Prostate gland (tissue), 2 donors: ENCODE data around the gene TRPC4. TPM values are rescaled to one million over a fixed set of nuclear protein-coding genes. Genes with fewer than 3 reads are reported as not detected.

ENCODE experiments used
- DNase-seq: peaks from one replicate; pipeline ENCODE4 v3.0.0-alpha.2; 2019; ENCODE audit warnings: low spot score
- H3K27ac ChIP-seq, 2 donors: fragments of 200-600 bp; sonication (generic); 2 replicates each; pipeline ENCODE4 v1.5.1; 2017 to 2019
- H3K27me3 ChIP-seq: fragments of 200-600 bp; sonication (generic); replicated peaks from 2 replicates; pipeline ENCODE4 v1.5.1; 2019; ENCODE audit not compliant: insufficient read depth
- H3K36me3 ChIP-seq, 2 donors: fragments of 200-600 bp; sonication (generic); 1 replicate in 1 of 2; 2 replicates in 1 of 2; pipeline versions ENCODE4 v1.5.1 to v1.8.1; 2017 to 2019
- H3K4me1 ChIP-seq: fragments of 200-600 bp; sonication (generic); replicated peaks from 2 replicates; pipeline ENCODE4 v1.5.1; 2019
- H3K4me3 ChIP-seq, 2 donors: fragments of 200-600 bp; sonication (generic); 2 replicates each; pipeline ENCODE4 v1.5.1; 2017 to 2019
- H3K9me3 ChIP-seq: fragments of 200-600 bp; sonication (generic); 2 replicates; pipeline ENCODE4 v1.5.1; 2017
- POLR2A ChIP-seq: fragments of 450-650 bp; IDR thresholded peaks from one replicate; pipeline ENCODE4 v1.6.1; 2016; ENCODE audit warnings: antibody characterized with exemption, mild to moderate bottlenecking
- POLR2AphosphoS5 ChIP-seq: sonication (generic); formaldehyde crosslinking; IDR thresholded peaks from one replicate; pipeline ENCODE4 v1.6.1; 2017; ENCODE audit warnings: antibody characterized with exemption
- WGBS: methylation state at CpG from one replicate; pipeline ENCODE4 v1.1.5; 2018; 5-methylcytosine and 5-hydroxymethylcytosine counted together
- intact Hi-C: fragments of 100-400 bp; cut with DNase I; formaldehyde crosslinking; loops from one replicate; pipeline ENCODE4 v1.14.2; 2022
- total RNA-seq, 2 donors: library from RNA; depleted of rRNA; stranded (reverse); fragments of >200 nt; gene quantifications; one replicate each; pipeline ENCODE4 v1.1.0, GENCODE V29; 2016
- TF ChIP-seq, protein P1 (sequence below), 4 experiments: fragments of 200-600 bp in 2 of 4; fragments of 450-650 bp in 2 of 4; sonication (generic) in 2 of 4; IDR thresholded peaks; 1 replicate in 3 of 4; 2 replicates in 1 of 4; pipeline ENCODE4 v1.5.1; 2016 to 2019; ENCODE audit warnings: antibody characterized with exemption in 4 of 4, mild to moderate bottlenecking in 2 of 4, moderate library complexity in 2 of 4

Gene TRPC4
- total RNA-seq, 2 donors from 2014 or later, result 2.4 to 4.0 TPM

DNA sequence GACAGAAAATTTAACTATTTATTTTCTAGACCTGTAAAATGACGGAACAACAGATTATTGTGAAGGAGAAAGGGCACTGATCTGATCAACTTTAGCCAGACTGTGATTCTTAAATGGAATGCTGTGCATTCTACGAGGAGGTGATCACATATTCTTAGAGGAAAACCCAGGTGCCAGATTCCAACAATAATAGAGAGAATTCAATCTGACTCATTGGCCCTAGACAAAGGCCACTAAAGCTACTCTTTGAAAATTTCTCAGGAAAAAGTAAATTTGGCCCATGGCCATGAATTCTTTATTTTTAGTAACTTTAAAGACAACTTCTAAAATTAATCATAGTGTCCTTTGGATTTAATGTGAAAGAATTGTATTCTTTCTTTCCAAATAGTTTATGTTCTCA is 212.4 kb downstream of the TRPC4 start:
- TF ChIP-seq POLR2A, result no peak
- TF ChIP-seq, protein P1, sequence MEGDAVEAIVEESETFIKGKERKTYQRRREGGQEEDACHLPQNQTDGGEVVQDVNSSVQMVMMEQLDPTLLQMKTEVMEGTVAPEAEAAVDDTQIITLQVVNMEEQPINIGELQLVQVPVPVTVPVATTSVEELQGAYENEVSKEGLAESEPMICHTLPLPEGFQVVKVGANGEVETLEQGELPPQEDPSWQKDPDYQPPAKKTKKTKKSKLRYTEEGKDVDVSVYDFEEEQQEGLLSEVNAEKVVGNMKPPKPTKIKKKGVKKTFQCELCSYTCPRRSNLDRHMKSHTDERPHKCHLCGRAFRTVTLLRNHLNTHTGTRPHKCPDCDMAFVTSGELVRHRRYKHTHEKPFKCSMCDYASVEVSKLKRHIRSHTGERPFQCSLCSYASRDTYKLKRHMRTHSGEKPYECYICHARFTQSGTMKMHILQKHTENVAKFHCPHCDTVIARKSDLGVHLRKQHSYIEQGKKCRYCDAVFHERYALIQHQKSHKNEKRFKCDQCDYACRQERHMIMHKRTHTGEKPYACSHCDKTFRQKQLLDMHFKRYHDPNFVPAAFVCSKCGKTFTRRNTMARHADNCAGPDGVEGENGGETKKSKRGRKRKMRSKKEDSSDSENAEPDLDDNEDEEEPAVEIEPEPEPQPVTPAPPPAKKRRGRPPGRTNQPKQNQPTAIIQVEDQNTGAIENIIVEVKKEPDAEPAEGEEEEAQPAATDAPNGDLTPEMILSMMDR (IDR thresholded peaks at IDR 0.05), result no peak
- TF ChIP-seq POLR2AphosphoS5, result no peak
- Histone ChIP-seq H3K27ac (no peak overlapping the region), H3K4me3 (no peak overlapping the region), H3K36me3 (no peaks in the 10 kb centered on the region), H3K9me3 (no peaks in the 10 kb centered on the region), H3K27me3 (no peaks in the 10 kb centered on the region), H3K4me1 (no peaks in the 10 kb centered on the region)
- intact Hi-C loops, result no loop called here
- no peak for DNase-seq
- 56% methylated on average over 2 of the region's 2 CpGs for WGBS

DNA sequence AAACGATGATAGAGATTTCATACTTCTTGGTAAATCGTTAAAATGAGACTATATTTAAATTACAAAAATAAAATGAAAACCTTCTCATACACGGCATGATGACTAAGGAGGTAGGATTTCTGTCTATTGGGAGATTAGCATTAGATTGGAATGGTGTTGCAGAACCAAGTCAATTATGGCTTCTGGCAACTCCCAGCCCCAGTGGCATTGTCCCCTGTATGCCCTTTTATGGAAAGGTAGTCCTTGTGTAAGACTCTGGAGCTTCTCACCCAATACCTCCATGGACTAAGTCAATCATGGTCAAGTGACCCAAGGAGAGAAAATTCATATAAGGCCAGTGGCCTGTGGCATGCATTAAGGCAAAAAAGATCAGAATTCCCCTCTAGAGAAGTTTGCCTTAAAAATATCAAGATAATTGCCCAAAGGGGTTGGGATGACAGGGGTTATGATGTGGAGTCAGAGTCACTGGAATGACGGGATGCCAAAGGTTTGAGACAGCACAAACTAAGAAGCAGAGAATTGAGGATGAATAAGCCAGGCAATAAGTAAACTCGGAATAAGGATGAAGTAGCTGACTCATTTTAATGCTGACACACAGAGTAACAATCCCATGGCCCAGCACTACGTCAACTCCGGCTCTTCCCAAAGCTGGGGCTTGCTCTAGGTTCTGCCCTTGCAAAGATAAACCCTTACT is 213.2 kb downstream of the TRPC4 start:
- TF ChIP-seq POLR2AphosphoS5 (no peak), POLR2A (no peak)
- TF ChIP-seq, protein P1 (IDR thresholded peaks at IDR 0.05), result no peak
- H3K27ac ChIP-seq, result no peak overlapping the region

DNA sequence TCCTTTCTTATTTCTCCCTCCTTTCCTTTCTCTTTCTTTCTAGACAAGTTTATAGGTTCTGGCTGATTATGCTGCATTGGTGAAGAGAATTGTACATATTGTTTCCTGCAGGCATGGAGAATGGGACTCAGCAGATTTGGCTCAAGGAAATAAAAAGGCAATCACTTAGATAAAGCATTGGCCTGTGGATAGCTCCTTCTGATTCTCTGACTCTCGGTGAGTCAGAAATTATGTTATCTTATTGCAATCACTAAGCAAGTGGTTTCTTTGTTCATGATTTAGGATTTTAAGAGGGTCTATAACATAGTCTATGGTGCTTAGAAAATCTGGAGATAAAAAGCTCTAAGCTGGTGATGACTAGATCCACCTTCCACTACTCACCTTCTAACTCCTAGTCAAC is 217.0 kb downstream of the TRPC4 start:
- no peak for DNase-seq
- Histone ChIP-seq H3K27me3 (no peaks in the 10 kb centered on the region), H3K4me3 (no peak overlapping the region), H3K4me1 (no peaks in the 10 kb centered on the region), H3K9me3 (no peaks in the 10 kb centered on the region), H3K36me3 (no peaks in the 10 kb centered on the region), H3K27ac (no peak overlapping the region)
- TF ChIP-seq POLR2A (no peak), POLR2AphosphoS5 (no peak)
- TF ChIP-seq, protein P1 (IDR thresholded peaks at IDR 0.05), result no peak
- intact Hi-C loops, result no loop called here
- 72% methylated on average over 1 of the region's 1 CpG for WGBS

More for the DNA sequence above, 213.2 kb downstream of the TRPC4 start:
- H3K4me3 ChIP-seq, result no peak overlapping the region
- DNase-seq, result no peak
- intact Hi-C loops, result no loop called here
- no peaks in the 10 kb centered on the region for H3K27me3 ChIP-seq
- H3K36me3 ChIP-seq, result no peaks in the 10 kb centered on the region
- H3K9me3 ChIP-seq, result no peaks in the 10 kb centered on the region
- no peaks in the 10 kb centered on the region for H3K4me1 ChIP-seq
- 76% methylated on average over 7 of the region's 7 CpGs for WGBS

DNA sequence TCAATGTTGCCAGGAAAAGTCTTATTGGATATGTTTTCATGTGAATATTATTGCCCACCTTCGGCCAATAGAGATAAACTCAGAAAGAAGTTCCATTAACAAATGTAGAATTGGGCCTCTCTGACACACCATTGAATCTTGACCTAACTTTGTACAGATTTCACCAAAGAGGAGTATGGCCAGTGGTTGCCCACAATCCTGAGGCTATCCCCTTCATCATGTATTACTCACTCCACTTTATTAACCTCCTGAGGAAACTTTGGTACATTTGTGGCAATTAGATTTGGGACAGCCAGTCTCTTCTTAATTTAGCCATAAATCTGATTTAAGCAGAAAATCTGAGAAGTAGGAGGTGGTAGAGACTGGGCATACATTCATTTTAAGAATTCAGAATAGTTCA is 217.7 kb downstream of the TRPC4 start:
- no peak for DNase-seq
- no peaks in the 10 kb centered on the region for H3K4me1 ChIP-seq
- H3K27ac ChIP-seq, result no peak overlapping the region
- H3K4me3 ChIP-seq, result no peak overlapping the region
- H3K27me3 ChIP-seq, result no peaks in the 10 kb centered on the region
- H3K9me3 ChIP-seq, result no peaks in the 10 kb centered on the region
- no peaks in the 10 kb centered on the region for H3K36me3 ChIP-seq
- 96% methylated on average over 1 of the region's 1 CpG for WGBS
- TF ChIP-seq POLR2AphosphoS5 (no peak), POLR2A (no peak)
- TF ChIP-seq, protein P1 (IDR thresholded peaks at IDR 0.05), result no peak
- intact Hi-C loops, result no loop called here

DNA sequence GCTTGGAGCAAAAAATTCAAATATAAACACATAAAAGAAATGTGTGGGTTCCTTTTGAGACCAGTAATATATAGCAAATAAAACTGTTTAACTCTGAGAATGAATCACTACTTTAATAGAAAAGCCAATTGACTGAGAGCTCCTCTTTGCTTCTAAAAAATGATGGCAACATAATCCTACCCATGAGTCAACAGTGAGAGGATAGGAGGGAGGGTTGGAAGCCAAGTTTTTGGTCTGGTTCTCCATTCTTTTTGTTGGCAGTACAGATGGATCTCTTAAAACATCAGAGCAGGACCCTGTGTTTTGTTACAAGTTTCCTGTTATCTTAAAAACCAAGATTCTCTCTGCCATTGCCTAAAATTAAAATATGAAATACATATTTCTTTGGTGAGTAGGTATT is 221.0 kb downstream of the TRPC4 start:
- TF ChIP-seq POLR2A (no peak), POLR2AphosphoS5 (peak; percentile 52)
- intact Hi-C loops, result no loop called here
- Histone ChIP-seq H3K4me3 (no peak overlapping the region), H3K36me3 (no peaks in the 10 kb centered on the region), H3K27ac (no peak overlapping the region), H3K27me3 (no peaks in the 10 kb centered on the region), H3K9me3 (no peaks in the 10 kb centered on the region), H3K4me1 (no peaks in the 10 kb centered on the region)
- no peak for DNase-seq
